Measurements from ENCODE around the gene KRT77.
"Not testable (repeated sequence)": the region's sequence is repeated elsewhere in the genome, so short reads cannot be mapped to it uniquely, and the experiment has no call there.

KRT77 gene

DNA sequence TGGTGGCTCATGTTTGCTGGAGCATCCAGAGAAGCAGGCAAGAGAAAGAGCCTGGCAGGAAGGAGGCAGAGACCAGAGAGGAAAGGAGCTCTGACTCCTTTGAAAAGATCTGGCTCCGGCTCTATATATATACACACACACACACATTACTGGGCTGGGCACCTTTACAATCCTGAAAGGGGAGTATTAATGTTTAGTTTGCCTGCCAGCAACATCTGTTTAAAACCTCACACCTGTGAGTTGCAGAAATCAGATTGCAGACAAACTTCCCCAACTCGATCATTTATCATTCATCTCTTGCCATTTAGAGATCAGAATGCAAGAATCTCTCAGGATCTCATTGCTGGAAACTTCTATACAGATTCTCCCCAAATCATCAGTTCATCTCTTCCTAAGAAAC, at the start of gene KRT77:
Gene KRT77 (minus strand): TSS at position 101 of the 400 bp plus-strand sequence. CDS start 90 bp downstream, at position 11.
- no peak for DNase-seq (ENCODE audit: low read depth)

DNA sequence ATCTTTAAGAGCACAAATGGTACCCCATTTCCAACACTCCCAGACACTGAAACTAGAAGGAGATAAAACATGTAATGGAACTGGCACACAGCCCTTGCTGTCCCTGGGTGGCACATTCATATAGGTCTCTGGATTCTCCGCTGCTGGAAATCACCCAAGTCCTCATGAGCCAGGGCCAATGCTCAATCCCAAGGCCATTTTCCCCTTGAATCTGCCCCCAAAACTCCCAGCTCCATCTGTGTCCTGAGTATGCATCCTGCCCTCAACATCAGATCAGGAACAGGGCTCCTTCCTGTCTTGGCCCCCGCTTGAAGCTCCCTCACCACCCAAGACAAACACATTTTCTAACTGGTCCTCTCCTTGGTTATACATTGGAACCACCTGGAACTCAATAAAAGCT, 49.2 kb upstream of the KRT77 start:
- no peak for DNase-seq (ENCODE audit: low read depth)

- no peak for DNase-seq (ENCODE audit: low read depth)
Measured at GRCh38 chr12:52751795-52752194, 48.5 kb upstream of the KRT77 start.

GRCh38 chr12:52750532-52750931, 47.2 kb upstream of the KRT77 start:
- not testable (repeated sequence) for DNase-seq (ENCODE audit: low read depth)

DNA sequence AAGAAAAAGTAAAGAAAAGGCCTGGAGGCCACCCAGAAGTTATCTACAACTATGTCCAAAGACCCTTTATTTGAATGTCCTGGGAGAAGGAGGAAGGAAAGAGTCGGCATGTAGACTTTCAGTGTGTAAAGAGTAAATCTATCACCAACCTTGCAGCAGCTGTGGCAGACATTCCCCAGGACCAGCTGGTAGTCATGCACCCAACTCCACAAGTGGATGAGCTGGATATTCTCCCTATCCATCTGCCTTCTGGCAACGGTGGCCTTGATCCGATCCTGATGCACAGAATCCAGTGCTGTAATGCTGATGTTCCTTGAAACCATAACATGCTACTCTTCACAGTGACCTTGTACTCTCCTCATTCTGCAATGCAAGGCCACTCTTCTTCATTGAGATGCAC, 46.5 kb upstream of the KRT77 start:
- DNase-seq (ENCODE audit: low read depth), result no peak

GRCh38 chr12:52748578-52748977, 45.3 kb upstream of the KRT77 start:
- DNase-seq (ENCODE audit: low read depth), result no peak

GRCh38 chr12:52745554-52745953, 42.2 kb upstream of the KRT77 start:
- no peak for DNase-seq (ENCODE audit: low read depth)

DNA sequence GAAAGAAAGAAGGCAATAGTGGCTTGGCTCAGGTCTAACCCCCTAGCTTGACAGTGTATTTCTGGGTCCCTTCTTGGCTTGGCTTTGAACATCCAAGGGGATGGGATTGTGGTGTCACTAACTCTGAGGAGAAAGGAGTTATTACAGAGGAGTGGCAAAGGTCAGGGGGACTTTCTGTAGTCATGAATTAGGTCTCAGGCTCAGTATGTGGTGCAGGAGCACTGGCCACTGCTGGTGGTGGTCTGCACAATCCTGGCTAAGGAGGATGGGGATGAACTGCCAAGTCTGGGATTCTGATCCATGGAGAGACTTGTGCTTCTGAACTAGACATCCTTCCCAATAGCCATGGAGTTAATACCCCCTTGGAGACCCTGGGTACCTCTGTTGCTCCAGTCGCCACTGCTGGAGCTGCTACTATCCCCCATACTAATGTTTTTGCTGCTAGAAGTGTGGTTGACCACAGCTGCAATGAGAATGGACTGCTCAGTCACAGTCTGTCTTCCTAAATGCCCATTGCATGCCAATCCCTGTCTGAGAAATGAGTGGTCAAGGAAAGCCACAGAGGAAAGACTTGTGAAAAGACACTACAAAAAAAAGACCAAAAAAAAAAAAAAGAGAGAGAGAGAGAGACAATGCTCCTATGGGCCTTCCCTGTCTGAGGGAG, 41.3 kb upstream of the KRT77 start:
- no peak for DNase-seq (ENCODE audit: low read depth)

DNA sequence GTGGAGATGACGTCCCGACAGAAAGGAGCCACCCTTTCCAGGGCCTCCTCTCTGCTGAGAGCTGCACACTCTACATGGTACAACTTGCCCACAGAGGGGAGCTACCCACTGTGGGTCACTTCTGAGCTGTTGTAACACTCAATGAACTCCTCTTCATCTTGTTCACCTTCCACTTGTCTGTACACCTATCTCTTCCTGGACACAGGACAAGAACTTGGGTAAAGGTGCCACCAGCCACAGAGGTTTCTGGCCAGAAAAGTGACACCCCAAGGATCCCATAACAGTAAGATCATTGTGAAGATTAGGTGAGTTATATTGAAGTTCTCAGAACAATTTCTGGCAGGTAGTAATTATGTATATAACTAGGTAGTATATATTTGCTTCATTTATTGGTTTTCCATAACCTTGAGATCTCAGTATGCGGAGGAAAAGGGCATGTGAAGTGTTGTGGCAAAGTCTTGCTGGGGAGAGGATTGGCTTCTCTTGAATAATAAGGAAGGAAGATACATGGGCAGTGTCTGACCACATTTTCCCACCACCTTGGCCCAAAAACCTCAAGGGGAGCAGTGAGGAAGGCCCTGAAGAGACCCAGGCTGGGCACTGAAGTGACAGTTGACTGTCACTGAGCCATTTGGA, 39.6 kb upstream of the KRT77 start:
- no peak for DNase-seq (ENCODE audit: low read depth)

DNA sequence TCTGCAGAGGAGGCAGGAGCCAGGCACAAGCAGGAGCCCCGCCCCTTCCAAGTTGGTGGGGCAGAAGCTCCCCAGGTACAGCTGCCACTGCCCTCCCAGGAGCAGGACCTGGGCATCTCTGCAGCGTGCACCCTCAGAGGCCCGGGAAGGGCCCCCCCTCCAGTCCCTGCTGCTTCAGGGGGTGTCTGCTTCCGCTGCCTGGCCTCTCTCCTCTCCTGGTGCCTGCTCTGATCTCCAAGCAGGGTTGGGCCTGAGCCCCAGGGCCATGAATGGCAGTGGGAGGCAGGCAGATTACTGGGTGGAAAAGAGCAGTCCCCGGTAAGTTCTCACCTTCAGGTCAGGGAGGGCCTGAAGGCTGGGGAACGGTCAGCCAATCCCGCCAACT, 38.9 kb upstream of the KRT77 start:
- DNase-seq (ENCODE audit: low read depth), result no peak

GRCh38 chr12:52741375-52742195, 38.3 kb upstream of the KRT77 start:
- peak; percentile 57 for DNase-seq (ENCODE audit: low read depth)

GRCh38 chr12:52740584-52740983, 37.3 kb upstream of the KRT77 start:
- no peak for DNase-seq (ENCODE audit: low read depth)

DNA sequence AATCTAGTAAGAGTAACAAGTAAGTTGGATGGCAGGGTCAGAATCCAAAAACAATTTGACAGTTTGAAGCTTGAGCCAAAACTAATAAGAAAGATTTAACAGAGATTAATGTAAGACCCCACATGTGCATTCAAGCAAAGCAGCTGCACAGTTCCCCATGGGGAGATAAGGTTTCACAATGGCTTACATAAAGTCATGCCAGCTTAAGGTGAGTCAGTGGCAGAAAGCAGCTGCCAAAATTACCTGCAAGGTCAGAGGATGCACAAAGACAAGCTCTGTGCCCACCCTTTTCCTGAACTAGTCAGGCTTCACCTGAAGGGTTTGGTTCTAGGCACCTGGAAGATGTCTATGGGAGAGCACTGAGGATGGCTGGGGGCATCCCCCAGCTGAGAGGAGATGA, 36.6 kb upstream of the KRT77 start:
- no peak for DNase-seq (ENCODE audit: low read depth)

GRCh38 chr12:52735816-52736632, 32.7 kb upstream of the KRT77 start:
- no peak for DNase-seq (ENCODE audit: low read depth)

GRCh38 chr12:52735106-52735505, 31.8 kb upstream of the KRT77 start:
- DNase-seq (ENCODE audit: low read depth), result no peak

- DNase-seq (ENCODE audit: low read depth), result no peak
Measured at GRCh38 chr12:52730793-52731192, 27.5 kb upstream of the KRT77 start.

DNA sequence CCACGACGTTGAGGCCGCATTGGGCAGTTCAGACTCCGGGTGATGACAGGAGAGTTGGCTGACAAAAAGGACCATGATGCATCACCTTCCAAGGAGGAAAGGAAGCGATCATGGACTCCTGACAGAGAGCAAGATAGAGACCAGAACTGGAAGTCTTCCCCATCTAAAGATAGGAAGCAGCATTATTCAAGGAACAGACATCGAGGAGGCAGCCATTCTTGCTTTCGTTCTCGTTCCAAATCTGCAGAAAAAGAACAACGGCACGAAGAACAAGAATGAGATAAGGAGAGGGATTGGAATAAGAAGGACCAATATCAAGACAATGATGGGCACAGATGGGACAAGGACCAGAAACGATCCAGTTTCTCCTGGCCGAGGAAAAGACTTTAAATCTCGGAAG, 27.1 kb upstream of the KRT77 start:
- no peak for DNase-seq (ENCODE audit: low read depth)

GRCh38 chr12:52729147-52729546, 25.8 kb upstream of the KRT77 start:
- DNase-seq (ENCODE audit: low read depth), result no peak

GRCh38 chr12:52728374-52728773, 25.1 kb upstream of the KRT77 start:
- DNase-seq (ENCODE audit: low read depth), result no peak

DNA sequence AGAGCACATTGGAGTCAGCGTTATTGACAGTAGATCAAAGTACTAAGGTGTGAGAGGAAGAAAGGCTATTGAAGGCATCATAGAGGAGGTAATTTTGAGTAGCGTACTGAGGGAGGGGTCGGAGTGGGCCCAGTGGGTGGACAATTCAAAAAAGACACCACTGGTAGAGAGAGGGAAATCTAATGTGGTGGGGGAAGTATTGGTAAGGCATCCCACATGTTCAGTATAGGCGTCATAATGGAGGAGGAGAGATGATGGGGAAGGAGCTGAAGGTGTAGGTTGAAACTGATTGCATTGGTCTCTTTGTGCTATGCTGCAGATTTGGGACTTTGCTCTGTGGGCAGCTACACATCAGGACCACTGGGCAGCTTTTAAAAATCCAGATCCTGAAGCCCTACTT, 23.7 kb upstream of the KRT77 start:
- no peak for DNase-seq (ENCODE audit: low read depth)

- DNase-seq (ENCODE audit: low read depth), result no peak
Measured at GRCh38 chr12:52726451-52726850, 23.1 kb upstream of the KRT77 start.

DNA sequence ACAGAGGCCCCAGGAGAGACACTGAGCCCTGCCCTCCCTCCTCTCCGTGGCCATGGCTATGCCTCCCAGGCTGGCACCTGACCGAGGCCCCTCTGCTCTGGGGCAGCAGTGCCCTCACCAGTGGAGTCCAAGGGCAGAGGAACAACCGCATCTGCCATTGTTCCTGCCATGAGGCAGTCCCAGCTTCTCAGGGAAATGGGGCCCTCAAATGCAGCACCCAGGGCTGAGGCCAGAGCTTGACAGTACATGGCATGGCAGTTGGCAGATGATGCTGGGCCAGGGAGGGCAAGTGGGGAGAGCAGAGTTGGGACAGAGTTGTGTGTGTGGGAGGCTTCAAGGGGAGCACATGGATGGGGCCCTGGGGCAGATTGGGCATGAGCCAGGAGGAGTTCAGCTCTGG, 21.1 kb upstream of the KRT77 start:
- DNase-seq (ENCODE audit: low read depth), result no peak
